Adrenal gland (tissue), 5 donors: ENCODE data around the gene RSU1.

Experiments used
- POLR2A ChIP-seq, 2 donors: fragments of 450-650 bp; IDR thresholded peaks; one replicate each; pipeline ENCODE4 v1.6.1; 2017; ENCODE audit warnings: antibody characterized with exemption in 2 of 2, mild to moderate bottlenecking in 2 of 2, moderate library complexity in 1 of 2
- TF ChIP-seq, protein P1 (sequence below), 6 experiments: fragments of 450-650 bp in 4 of 6; fragments of 200-600 bp in 2 of 6; sonication (generic) in 1 of 6; IDR thresholded peaks; 1 replicate in 5 of 6; 2 replicates in 1 of 6; pipeline versions ENCODE4 v1.5.1 to v1.8.0; 2016 to 2021; ENCODE audit warnings: antibody characterized with exemption in 6 of 6, mild to moderate bottlenecking in 2 of 6, moderate library complexity in 1 of 6
- donor health status: DM: no; HTN: no; CAD: no.

DNA sequence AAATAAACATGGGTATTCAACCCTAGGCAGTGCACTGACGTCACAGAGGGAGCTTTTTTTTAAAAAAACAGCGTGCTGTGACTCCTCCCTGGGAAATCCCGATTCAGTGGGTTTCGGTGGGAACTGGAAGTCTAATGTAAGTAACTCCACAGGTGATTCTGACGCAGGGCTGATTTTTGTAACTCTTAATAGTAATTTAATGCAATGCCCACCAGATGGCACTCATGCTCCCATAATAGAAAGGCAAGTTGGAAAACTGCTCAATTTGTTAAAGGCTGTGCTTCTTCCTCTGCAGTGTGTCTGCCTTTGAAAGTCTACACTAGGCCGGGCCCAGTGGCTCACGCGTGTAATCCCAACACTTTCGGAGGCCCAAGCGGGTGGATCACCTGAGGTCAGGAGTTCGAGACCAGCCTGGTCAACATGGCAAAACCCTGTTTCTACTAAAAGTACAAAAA lies 10.9 kb upstream of the RSU1 start:
- TF ChIP-seq, protein P1, sequence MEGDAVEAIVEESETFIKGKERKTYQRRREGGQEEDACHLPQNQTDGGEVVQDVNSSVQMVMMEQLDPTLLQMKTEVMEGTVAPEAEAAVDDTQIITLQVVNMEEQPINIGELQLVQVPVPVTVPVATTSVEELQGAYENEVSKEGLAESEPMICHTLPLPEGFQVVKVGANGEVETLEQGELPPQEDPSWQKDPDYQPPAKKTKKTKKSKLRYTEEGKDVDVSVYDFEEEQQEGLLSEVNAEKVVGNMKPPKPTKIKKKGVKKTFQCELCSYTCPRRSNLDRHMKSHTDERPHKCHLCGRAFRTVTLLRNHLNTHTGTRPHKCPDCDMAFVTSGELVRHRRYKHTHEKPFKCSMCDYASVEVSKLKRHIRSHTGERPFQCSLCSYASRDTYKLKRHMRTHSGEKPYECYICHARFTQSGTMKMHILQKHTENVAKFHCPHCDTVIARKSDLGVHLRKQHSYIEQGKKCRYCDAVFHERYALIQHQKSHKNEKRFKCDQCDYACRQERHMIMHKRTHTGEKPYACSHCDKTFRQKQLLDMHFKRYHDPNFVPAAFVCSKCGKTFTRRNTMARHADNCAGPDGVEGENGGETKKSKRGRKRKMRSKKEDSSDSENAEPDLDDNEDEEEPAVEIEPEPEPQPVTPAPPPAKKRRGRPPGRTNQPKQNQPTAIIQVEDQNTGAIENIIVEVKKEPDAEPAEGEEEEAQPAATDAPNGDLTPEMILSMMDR (IDR thresholded peaks at IDR 0.05): peak; percentile 30 to 74 (median 62)
- no peak for TF ChIP-seq POLR2A (IDR thresholded peaks at IDR 0.05)
